HG03135 (cell line): ENCODE data around the gene THAP2.

ENCODE experiments used
- ATAC-seq: cut with Tn5 transposase; IDR thresholded peaks from one replicate; pipeline ENCODE4 v1.9.1; 2021; ENCODE audit warnings: mild to moderate bottlenecking, moderate library complexity; ENCODE audit not compliant: unreplicated experiment

The THAP2 gene

GRCh38 chr12:71663561-71664410 lies at the start of gene THAP2, which contains the start of gene ZFC3H1:
TSS of gene THAP2 (plus strand) at chr12:71664301. CDS start at chr12:71664510, 209 bp downstream.
TSS of gene ZFC3H1 (minus strand) at chr12:71663848. CDS start at chr12:71663610, 238 bp downstream.
- ATAC-seq = peak; percentile 94

- ATAC-seq = no peak
These were observed 42.2 kb upstream of the THAP2 start for GRCh38 chr12:71621938-71622337.

DNA sequence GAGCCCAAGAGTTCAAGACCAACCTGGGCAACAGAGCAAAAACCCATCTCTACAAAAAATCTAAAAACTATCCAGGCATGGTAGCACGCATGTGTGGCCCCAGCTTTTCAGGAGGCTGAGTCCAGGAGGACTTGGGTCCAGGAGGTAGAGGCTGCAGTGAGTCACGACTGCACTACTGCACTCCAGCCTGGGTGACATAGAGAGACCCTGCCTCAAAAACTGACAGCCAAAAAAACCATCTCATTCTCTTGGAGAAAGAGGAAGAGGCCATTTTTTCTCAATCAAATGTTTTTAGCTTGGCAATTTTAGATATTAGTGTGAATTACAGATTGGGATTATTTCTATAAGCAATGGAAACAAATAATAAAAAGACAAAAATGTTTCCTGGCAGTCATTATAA lies 38.6 kb upstream of the THAP2 start:
- ATAC-seq = no peak

GRCh38 chr12:71626098-71626497 lies 38.0 kb upstream of the THAP2 start:
- peak; percentile 76 for ATAC-seq

DNA sequence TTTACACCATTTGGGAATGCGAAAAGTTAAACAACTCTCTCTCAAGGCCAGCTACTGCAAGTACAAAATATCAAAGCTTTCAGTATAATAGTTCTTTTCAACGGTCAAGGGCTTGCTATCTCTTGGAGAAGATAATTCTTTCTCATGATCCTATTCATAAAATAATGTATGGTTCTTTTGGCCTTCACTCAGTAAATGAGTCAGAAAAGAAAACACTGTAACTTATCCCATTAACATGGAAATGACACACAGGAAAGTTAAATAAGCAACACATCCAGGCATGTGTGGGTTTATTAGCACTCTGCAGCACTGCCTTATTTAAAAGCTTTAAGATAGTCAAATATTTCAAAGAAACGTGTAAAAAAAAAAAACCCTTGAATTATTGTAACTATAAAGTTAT lies 37.3 kb upstream of the THAP2 start:
- ATAC-seq = no peak

GRCh38 chr12:71627438-71628002 lies 36.6 kb upstream of the THAP2 start:
- ATAC-seq = no peak

DNA sequence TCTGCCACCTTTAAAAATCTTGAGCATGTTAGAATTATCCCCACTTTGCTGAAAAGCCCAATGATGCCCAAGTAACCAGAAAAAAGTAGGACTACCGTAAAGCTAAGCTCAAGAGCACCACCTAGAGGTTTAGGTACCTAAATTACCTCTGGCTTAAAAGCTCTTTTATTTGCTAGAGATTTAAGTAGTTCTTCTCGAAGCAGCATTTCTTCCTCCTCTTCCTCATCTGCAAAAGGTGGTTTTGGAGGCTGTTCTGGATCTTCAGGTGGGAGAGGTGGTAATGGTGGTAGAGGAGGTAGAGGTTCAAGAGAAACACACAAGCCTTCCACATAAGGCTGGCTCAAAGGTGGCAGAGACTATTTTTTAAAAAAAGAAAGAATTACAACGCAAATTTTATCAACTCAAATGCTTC lies 27.4 kb upstream of the THAP2 start:
- ATAC-seq = no peak

DNA sequence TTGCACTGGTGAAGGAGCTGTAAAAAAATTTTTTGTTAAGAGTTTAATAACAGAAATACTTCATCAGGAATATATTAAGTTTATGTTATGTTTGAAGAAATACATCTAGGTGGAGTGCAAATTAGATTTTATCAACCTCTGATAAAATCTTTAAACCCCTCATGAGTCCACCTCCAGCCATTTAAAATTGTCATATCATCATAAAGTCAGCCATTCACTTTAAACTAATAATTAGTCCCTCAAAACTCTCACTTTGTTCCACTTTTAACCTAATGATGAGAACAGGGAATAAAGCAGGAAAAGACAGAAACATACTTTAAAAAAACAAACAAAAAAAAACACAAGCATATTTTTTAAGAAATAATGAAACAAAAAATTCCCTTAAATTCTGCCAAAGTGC lies 25.6 kb upstream of the THAP2 start:
- no peak for ATAC-seq

DNA sequence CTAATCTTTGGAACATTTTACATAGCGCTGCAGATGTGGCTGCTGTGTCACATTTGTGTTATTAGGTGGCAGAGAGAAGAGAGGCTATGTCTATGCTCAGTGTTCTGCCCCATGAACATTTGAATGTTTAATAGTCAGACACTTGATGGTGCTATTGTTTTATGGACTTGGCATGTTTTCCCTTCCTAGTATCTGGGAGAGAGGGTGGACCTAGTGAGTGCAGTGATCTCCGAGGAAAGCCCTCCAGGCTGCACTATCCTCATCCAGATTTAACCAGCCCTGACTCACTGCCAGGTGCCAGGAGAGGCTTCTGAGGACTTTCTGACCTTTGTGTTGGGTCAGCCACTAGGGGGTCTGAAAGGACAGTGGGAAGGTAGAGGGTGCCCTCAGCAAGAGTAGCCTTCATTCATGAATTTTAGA lies 24.8 kb upstream of the THAP2 start:
- no peak for ATAC-seq

- no peak for ATAC-seq
These were observed 23.8 kb upstream of the THAP2 start for GRCh38 chr12:71640316-71640715.

- no peak for ATAC-seq
These were observed 22.7 kb upstream of the THAP2 start for GRCh38 chr12:71641390-71641789.

DNA sequence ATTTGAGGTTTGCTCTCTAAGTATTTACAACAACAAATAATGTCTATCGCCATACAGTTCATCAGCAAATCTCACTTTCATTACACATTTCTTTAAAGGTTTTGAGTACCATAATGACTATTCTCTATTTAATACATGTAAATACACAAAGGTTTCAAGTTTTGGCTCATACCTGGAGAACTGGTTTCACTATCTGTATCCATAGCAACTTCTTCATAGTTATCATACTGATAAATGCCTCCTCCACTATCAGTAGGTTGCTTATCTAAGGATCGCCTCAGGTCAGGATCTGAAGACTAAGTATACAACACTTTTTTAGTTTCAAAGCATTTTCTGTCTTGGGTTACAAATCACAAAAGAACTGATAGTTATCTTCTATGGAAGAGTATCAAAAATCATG lies 21.8 kb upstream of the THAP2 start:
- ATAC-seq = no peak

DNA sequence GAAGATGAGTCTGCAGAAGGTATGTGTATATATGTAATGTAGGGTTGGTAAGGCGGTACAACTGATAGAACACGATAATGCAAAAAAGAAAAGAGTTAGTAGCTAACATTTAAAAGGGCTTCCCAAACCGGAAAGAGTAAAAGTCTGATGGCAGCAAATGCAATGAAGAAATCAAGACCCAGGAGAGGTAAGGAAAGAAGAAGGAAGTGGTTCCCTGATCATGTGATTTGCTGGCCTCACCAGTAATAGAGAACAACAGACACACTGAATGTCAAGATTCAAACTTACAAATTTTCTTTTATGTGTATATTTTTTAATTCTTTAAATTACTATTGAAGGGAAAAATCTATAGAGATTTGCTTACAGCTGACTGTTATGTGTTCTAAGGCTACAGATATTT lies 18.8 kb upstream of the THAP2 start:
- ATAC-seq = no peak

DNA sequence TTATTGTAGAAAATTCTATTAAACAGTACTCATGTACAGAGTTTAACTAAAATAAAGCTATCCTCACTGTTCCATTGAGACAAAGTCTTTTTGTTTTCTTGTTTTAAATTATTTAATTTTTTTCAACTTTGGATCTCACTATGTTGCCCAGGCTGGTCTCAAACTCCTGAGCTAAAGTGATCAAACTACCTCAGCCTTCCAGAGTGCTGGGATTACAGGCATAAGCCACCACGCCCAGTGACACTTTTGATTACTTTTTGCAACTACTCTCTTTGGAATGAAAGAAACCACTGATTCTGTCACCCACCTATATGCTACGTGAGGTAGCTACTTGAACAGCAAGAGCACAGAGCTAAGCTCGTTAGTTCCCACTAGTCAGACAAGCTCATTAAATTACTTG lies 17.6 kb upstream of the THAP2 start:
- no peak for ATAC-seq

- no peak for ATAC-seq
These were observed 15.6 kb upstream of the THAP2 start for GRCh38 chr12:71648537-71648936.

DNA sequence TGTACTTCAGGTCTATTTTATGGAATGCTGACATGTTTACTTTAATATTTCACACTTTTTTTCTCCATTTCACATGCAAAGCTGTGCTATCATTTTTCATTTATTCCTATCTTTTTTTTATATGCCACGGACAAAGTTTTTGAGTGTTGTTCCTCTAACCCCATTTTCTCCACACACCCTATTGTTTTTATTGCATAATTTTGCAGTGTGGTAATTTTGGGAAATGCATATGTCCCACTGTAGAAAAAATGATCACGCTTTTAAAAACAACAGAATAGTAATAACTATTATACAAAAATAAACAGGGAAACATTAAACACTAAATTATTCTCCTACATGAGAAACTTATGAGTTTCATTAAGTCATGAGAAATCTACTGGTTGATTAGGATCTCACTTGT lies 14.7 kb upstream of the THAP2 start:
- ATAC-seq = no peak

- ATAC-seq = no peak
These were observed 11.4 kb upstream of the THAP2 start for GRCh38 chr12:71652656-71653055.

- ATAC-seq = no peak
These were observed 11.0 kb upstream of the THAP2 start for GRCh38 chr12:71653137-71653536.

GRCh38 chr12:71654200-71654599 lies 9.9 kb upstream of the THAP2 start:
- no peak for ATAC-seq

- ATAC-seq = no peak
These were observed 8.6 kb upstream of the THAP2 start for GRCh38 chr12:71655495-71655894.

GRCh38 chr12:71655907-71656306 lies 8.2 kb upstream of the THAP2 start:
- ATAC-seq = no peak

DNA sequence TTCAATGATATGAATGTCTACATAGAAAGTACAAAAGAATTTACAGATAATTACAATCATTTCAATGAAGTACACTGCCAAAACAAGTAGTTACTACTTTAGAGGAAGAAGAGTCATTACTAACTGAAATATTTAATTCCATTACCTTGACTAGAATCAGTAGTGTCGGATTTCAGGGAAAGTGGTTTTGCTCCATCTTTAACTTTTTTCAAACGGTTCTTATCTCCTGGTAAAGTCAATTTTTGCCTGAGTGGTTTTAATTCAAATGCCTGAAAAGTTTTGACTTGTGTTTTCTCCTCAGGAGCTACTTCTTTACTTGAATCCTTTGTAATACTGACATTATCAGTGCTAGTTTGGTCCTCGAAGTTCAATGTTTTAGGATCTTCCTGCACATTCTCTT lies 7.4 kb upstream of the THAP2 start:
- ATAC-seq = no peak
